Measurements from ENCODE around the gene COL15A1. TPM values are rescaled to one million over a fixed set of nuclear protein-coding genes. Genes with fewer than 3 reads are reported as not detected.

Gene COL15A1
- polyA plus RNA-seq, 1 donor (not counting 4 experiments of a cell fraction or from before 2014, with no cell fraction given): not detected

- H2AFZ ChIP-seq (ENCODE audit: control insufficient read depth, low read length): no peak overlapping the region
- no peak overlapping the region for H3K4me2 ChIP-seq (ENCODE audit: control insufficient read depth, extremely low read depth, insufficient read depth, low read depth, low read length)
- FAIRE-seq (no peak), DNase-seq (ENCODE audit: low read depth, low spot score) (no peak)
- H3K4me1 ChIP-seq (ENCODE audit: control insufficient read depth, extremely low read depth, insufficient read depth, low read length): no peaks in the 10 kb centered on the region
- no peak overlapping the region for H3K27ac ChIP-seq (ENCODE audit: control insufficient read depth, insufficient read depth, low read length)
- H3K36me3 ChIP-seq (ENCODE audit: control insufficient read depth in 2 of 2, extremely low read depth in 1 of 2, insufficient read depth in 2 of 2, low read length in 2 of 2): no peaks in the 10 kb centered on the region
- H4K20me1 ChIP-seq (ENCODE audit: control insufficient read depth, extremely low read depth, insufficient read depth, low read length): no peaks in the 10 kb centered on the region
- H3K9me1 ChIP-seq (ENCODE audit: control insufficient read depth, extremely low read depth, insufficient read depth, low read length): no peaks in the 10 kb centered on the region
- dilution Hi-C loops (cut with MboI; ENCODE audit: extremely low pct_ligation_motif_present, low sequenced_read_pairs): no loop called here
- H3K27me3 ChIP-seq (ENCODE audit: control insufficient read depth, extremely low read depth, insufficient read depth, low read length): peaks cover 42% of the 10 kb centered on the region
- no peaks in the 10 kb centered on the region for H3K79me2 ChIP-seq (ENCODE audit: control insufficient read depth, insufficient read depth, low read length)
- H3K9ac ChIP-seq (ENCODE audit: control insufficient read depth, extremely low read depth, insufficient read depth, low read length): no peak overlapping the region
- no peaks in the 10 kb centered on the region for H3K9me3 ChIP-seq (ENCODE audit: control insufficient read depth, low read depth, low read length)
- TF ChIP-seq CTCF (optimal IDR thresholded peaks at IDR 0.05 in 1 of 3, IDR thresholded peaks at IDR 0.05 in 1 of 3, conservative IDR thresholded peaks at IDR 0.05 in 1 of 3; ENCODE audit: extremely low read depth in 1 of 3, insufficient read depth in 2 of 3, low read length in 3 of 3): no peak
- no peak overlapping the region for H3K4me3 ChIP-seq (ENCODE audit: control insufficient read depth in 2 of 3, extremely low read depth in 1 of 3, insufficient read depth in 2 of 3, low read depth in 1 of 3, low read length in 3 of 3)
These were observed 53.9 kb downstream of the COL15A1 start for GRCh38 chr9:98997604-98998003.

GRCh38 chr9:98998441-98999151 lies 54.9 kb downstream of the COL15A1 start:
- Histone ChIP-seq H3K4me2 (ENCODE audit: control insufficient read depth, extremely low read depth, insufficient read depth, low read depth, low read length) (no peak overlapping the region), H3K9me3 (ENCODE audit: control insufficient read depth, low read depth, low read length) (no peaks in the 10 kb centered on the region), H3K36me3 (ENCODE audit: control insufficient read depth in 2 of 2, extremely low read depth in 1 of 2, insufficient read depth in 2 of 2, low read length in 2 of 2) (no peaks in the 10 kb centered on the region), H3K9me1 (ENCODE audit: control insufficient read depth, extremely low read depth, insufficient read depth, low read length) (no peaks in the 10 kb centered on the region), H3K4me1 (ENCODE audit: control insufficient read depth, extremely low read depth, insufficient read depth, low read length) (no peaks in the 10 kb centered on the region), H2AFZ (ENCODE audit: control insufficient read depth, low read length) (no peak overlapping the region), H3K4me3 (ENCODE audit: control insufficient read depth in 2 of 3, extremely low read depth in 1 of 3, insufficient read depth in 2 of 3, low read depth in 1 of 3, low read length in 3 of 3) (no peak overlapping the region), H3K79me2 (ENCODE audit: control insufficient read depth, insufficient read depth, low read length) (no peaks in the 10 kb centered on the region), H4K20me1 (ENCODE audit: control insufficient read depth, extremely low read depth, insufficient read depth, low read length) (no peaks in the 10 kb centered on the region), H3K27ac (ENCODE audit: control insufficient read depth, insufficient read depth, low read length) (no peak overlapping the region), H3K27me3 (ENCODE audit: control insufficient read depth, extremely low read depth, insufficient read depth, low read length) (peaks cover 39% of the 10 kb centered on the region), H3K9ac (ENCODE audit: control insufficient read depth, extremely low read depth, insufficient read depth, low read length) (no peak overlapping the region)
- no peak for TF ChIP-seq EZH2 (IDR thresholded peaks at IDR 0.05; ENCODE audit: low read length)
- peak; percentile 83 to 96 (median 92) for TF ChIP-seq CTCF (optimal IDR thresholded peaks at IDR 0.05 in 1 of 3, IDR thresholded peaks at IDR 0.05 in 1 of 3, conservative IDR thresholded peaks at IDR 0.05 in 1 of 3; ENCODE audit: extremely low read depth in 1 of 3, insufficient read depth in 2 of 3, low read length in 3 of 3)
- dilution Hi-C loops (cut with MboI; ENCODE audit: extremely low pct_ligation_motif_present, low sequenced_read_pairs): no loop called here
- DNase-seq (ENCODE audit: low read depth, low spot score) (no peak), FAIRE-seq (no peak)
